GM18520 (cell line): ENCODE data around the gene FAM161A.
"Not testable (repeated sequence)": the region's sequence is repeated elsewhere in the genome, so short reads cannot be mapped to it uniquely, and the experiment has no call there.

Experiments
- ATAC-seq: cut with Tn5 transposase; IDR thresholded peaks from one replicate; pipeline ENCODE4 v1.9.1; 2021; ENCODE audit not compliant: unreplicated experiment

The FAM161A gene

GRCh38 chr2:61841286-61841685 lies 12.6 kb downstream of the FAM161A start:
- ATAC-seq = no peak

- no peak for ATAC-seq
Observed at GRCh38 chr2:61834893-61835292, 19.0 kb downstream of the FAM161A start.

DNA sequence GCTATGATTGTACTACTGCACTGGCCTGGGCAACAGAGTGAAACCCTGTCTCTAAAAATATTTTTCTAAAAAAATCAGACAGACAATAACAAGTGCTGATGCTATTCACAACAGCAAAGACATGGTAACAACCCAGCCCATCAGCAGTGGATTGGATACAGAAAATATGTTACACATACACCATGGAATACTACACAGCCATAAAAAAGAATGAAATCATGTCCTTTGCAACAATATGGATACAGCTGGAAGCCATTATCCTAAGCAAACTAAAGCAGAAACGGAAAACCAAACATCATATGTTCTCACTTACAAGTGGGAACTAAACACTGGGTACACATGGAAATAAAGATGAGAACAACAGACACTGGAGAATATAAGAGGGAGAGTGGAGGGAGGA lies 19.9 kb downstream of the FAM161A start:
- ATAC-seq = no peak

- ATAC-seq = no peak
Observed at GRCh38 chr2:61832183-61832841, 21.5 kb downstream of the FAM161A start.

- no peak for ATAC-seq
Observed at GRCh38 chr2:61822255-61822654, 31.6 kb downstream of the FAM161A start.

DNA sequence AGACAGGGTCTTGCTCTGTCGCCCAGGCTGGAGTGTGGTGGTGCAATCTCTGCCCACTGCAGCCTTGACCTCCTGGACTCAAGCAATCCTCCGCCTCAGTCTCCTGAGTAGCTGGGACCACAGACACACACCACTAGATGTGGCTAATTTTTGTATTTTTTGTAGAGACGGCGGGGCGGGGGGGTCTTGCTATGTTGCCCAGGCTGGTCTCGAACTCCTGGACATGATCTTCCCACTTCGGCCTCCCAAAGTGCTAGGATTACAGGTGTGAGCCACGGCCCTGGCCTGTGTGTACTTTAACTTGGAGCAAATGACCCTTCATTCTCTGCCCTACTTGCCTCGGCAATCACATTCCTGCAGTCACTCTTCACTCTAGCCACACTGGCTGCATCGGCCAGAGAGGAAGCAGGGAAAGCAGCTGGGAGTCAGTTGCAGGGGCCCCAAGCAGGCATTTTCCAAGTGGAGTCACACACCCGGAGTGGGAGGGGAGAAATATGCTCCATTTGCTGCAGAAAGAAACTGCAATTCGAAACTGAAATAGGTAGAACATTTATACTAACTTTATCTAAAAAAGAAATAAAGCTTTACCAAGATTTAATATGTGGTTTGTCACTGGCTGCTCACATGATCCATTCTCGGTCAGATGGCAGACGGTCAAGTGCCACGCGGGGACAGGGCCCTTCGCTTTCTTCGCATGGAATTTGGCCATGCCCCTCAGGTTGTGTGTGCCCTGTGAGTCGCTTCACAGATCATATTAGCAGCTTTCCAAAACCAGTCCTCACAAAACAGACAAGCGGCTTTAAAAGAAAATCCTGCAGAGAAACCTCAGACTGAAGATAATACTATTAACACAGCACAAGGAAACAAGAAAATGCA lies 37.1 kb downstream of the FAM161A start:
- ATAC-seq = no peak

- ATAC-seq = no peak
Observed at GRCh38 chr2:61814539-61815160, 39.2 kb downstream of the FAM161A start.

GRCh38 chr2:61813314-61813713 lies 40.5 kb downstream of the FAM161A start:
- ATAC-seq = not testable (repeated sequence)

GRCh38 chr2:61811821-61812220 lies 42.0 kb downstream of the FAM161A start:
- no peak for ATAC-seq

GRCh38 chr2:61810203-61810602 lies 43.7 kb downstream of the FAM161A start:
- not testable (repeated sequence) for ATAC-seq

GRCh38 chr2:61808693-61809092 lies 45.2 kb downstream of the FAM161A start:
- not testable (repeated sequence) for ATAC-seq

DNA sequence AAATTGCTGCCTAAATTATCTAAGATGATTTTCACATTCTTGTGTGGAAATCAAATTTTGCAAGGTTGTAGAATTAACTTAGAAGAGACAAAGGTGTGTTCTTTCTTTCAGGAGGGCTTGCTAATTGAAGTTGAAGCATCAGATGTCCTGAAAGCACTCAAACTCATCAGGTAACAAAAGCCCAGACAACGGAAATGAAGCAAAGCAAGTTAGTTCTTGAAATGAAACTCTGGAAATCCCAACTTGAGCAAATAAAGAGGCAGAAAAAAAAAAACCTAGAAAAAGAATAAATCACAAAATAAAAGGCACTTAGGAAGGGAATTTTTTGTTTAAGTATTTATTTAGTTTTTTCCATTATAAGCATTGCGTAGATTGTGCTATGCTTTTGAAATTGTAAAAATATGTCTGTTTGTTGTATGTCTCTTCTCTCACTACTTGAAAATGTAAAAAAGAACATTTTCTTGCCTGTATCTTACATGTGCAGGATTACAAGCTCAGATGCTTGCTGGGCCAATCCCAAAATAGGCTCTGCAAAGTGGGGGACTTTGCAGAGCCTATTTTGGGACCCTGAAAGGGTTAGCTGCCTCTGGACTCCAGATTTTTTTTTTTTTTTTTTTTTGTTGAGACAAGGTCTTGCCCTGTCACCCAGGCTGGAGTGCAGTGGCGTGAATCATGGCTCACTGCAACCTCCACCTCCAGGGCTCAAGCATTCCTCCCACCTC lies 46.7 kb downstream of the FAM161A start:
- ATAC-seq = no peak

DNA sequence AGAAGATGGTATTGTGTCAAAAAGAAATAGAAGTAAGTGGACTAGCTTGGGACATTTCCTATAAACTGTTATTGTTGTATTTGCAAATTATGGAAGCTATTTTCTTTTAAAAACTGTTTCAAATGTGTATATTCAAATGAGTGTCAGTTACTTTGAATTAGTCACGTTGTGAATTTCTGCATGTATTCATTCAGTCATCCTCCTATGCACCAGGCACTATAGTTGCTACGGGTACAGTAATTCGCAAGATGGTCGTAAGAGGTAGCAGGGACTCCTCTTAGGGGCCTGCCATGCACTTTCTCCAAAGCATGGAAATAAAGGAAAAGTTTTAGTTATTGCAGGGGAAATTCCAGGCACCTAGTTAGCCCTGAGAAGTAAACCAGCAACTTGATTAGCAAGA lies 51.3 kb downstream of the FAM161A start:
- ATAC-seq = no peak

DNA sequence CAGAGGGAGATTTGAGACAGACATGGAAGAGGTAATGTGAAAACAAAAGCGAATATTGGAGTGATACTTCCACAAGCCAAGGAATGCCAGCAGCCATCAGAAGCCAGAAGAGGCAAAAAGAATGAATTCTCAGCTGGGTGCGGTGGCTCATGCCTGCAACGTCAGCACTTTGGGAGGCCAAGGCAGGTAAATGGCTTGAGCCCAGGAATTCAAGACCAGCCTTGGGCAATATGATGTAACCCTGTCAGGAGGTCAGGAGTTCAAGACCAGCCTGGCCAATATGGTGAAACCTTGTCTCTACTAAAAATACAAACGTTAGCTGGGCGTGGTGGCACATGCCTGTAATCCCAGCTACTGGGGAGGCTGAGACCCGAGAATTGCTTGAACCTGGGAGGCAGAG lies 54.8 kb downstream of the FAM161A start:
- ATAC-seq = no peak

GRCh38 chr2:61797446-61797845 lies 56.4 kb downstream of the FAM161A start:
- ATAC-seq = not testable (repeated sequence)

- no peak for ATAC-seq
Observed at GRCh38 chr2:61795408-61795807, 58.5 kb downstream of the FAM161A start.

- ATAC-seq = peak; percentile 58
Observed at GRCh38 chr2:61793389-61793836, 60.4 kb downstream of the FAM161A start.

GRCh38 chr2:61792355-61792890 lies 61.4 kb downstream of the FAM161A start:
- ATAC-seq = no peak

GRCh38 chr2:61789807-61790602 lies 63.9 kb downstream of the FAM161A start:
- no peak for ATAC-seq

DNA sequence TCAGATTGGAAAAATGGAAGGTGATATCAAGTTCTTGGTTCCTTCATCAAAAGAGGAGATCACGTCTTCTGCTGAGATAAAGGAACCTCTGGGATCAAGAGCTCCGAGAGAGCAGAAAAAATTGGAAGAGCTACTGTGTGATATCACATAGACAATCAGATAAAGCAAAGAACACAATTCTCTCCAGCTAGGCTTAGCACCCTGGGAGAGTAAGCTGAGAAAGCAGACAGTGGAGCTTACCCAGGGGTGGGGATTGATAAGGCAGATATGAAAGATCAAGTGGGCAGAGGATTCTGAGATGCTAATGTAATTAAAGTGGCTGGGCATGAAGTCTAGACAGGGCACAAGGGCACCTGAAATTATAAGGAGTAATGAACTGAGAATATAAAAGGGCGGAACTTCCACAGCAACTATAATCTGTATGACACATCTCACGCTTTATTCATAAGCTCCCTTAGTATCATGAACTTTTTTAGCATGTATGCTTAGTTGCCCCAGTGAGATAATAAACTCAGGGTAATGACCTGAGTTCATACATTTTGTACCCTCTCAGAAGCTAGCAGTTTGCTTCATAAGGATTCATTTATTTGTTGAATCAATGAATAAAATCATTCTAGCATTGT lies 65.8 kb downstream of the FAM161A start:
- ATAC-seq = no peak
